ENCODE measurements around the gene CREB5. TPM values are rescaled to one million over a fixed set of nuclear protein-coding genes. Genes with fewer than 3 reads are reported as not detected.

Gene CREB5
- total and polyA plus RNA-seq, 2 experiments from 2014 or later: 2.4 to 4.4 TPM

DNA sequence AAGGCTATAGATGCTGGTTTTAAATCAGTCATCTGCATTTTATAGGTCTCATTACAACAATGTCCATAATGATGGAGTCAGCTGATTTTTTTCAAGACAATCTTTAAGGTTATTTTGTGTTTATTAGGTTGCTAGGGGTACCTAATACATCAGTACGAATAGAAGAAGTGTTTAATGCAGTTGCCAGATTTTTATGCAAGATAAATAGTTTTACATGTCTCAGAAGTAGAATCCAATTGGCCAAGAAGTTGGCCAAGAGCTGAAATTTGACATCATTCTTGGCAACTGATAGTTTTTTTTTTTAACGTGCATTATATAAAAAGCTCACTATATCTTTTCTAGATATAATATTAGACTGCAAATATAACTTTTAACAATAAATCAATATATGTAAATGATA, 337.3 kb downstream of the CREB5 start:
- H3F3A ChIP-seq (replicated peaks; ENCODE audit: low read depth): no peaks in the 10 kb centered on the region
- no peak overlapping the region for H3K4me2 ChIP-seq
- no peaks in the 10 kb centered on the region for H3K79me2 ChIP-seq (replicated peaks; ENCODE audit: insufficient read depth)
- no peaks in the 10 kb centered on the region for H3K36me3 ChIP-seq (ENCODE audit: insufficient read depth)
- H3K4me1 ChIP-seq (ENCODE audit: insufficient read depth): no peaks in the 10 kb centered on the region
- Mint-ChIP-seq H3K36me3 (ENCODE audit: low read depth) (no peaks in the 10 kb centered on the region), H3K9me3 (no peaks in the 10 kb centered on the region), H3K27ac (no peak overlapping the region), H3K27me3 (ENCODE audit: insufficient read depth, low read depth, poor library complexity) (no peaks in the 10 kb centered on the region), H3K4me1 (peaks cover 20% of the 10 kb centered on the region), H3K4me3 (no peak overlapping the region)
- H3K27ac ChIP-seq (ENCODE audit: low read depth): no peak overlapping the region
- TF ChIP-seq POLR2AphosphoS5 (IDR thresholded peaks at IDR 0.05; ENCODE audit: low read depth): no peak
- TF ChIP-seq EZH2phosphoT487 (IDR thresholded peaks at IDR 0.05; ENCODE audit: unreplicated experiment): no peak
- no peak for TF ChIP-seq JUNB (IDR thresholded peaks at IDR 0.05; ENCODE audit: unreplicated experiment)
- TF ChIP-seq STAT1 (IDR thresholded peaks at IDR 0.05; ENCODE audit: unreplicated experiment): no peak
- TF ChIP-seq NANOG (IDR thresholded peaks at IDR 0.05; ENCODE audit: borderline replicate concordance): no peak
- TF ChIP-seq CREB1 (CRISPR knock-in tag; IDR thresholded peaks at IDR 0.05; ENCODE audit: low read depth): no peak
- TF ChIP-seq, protein P1, sequence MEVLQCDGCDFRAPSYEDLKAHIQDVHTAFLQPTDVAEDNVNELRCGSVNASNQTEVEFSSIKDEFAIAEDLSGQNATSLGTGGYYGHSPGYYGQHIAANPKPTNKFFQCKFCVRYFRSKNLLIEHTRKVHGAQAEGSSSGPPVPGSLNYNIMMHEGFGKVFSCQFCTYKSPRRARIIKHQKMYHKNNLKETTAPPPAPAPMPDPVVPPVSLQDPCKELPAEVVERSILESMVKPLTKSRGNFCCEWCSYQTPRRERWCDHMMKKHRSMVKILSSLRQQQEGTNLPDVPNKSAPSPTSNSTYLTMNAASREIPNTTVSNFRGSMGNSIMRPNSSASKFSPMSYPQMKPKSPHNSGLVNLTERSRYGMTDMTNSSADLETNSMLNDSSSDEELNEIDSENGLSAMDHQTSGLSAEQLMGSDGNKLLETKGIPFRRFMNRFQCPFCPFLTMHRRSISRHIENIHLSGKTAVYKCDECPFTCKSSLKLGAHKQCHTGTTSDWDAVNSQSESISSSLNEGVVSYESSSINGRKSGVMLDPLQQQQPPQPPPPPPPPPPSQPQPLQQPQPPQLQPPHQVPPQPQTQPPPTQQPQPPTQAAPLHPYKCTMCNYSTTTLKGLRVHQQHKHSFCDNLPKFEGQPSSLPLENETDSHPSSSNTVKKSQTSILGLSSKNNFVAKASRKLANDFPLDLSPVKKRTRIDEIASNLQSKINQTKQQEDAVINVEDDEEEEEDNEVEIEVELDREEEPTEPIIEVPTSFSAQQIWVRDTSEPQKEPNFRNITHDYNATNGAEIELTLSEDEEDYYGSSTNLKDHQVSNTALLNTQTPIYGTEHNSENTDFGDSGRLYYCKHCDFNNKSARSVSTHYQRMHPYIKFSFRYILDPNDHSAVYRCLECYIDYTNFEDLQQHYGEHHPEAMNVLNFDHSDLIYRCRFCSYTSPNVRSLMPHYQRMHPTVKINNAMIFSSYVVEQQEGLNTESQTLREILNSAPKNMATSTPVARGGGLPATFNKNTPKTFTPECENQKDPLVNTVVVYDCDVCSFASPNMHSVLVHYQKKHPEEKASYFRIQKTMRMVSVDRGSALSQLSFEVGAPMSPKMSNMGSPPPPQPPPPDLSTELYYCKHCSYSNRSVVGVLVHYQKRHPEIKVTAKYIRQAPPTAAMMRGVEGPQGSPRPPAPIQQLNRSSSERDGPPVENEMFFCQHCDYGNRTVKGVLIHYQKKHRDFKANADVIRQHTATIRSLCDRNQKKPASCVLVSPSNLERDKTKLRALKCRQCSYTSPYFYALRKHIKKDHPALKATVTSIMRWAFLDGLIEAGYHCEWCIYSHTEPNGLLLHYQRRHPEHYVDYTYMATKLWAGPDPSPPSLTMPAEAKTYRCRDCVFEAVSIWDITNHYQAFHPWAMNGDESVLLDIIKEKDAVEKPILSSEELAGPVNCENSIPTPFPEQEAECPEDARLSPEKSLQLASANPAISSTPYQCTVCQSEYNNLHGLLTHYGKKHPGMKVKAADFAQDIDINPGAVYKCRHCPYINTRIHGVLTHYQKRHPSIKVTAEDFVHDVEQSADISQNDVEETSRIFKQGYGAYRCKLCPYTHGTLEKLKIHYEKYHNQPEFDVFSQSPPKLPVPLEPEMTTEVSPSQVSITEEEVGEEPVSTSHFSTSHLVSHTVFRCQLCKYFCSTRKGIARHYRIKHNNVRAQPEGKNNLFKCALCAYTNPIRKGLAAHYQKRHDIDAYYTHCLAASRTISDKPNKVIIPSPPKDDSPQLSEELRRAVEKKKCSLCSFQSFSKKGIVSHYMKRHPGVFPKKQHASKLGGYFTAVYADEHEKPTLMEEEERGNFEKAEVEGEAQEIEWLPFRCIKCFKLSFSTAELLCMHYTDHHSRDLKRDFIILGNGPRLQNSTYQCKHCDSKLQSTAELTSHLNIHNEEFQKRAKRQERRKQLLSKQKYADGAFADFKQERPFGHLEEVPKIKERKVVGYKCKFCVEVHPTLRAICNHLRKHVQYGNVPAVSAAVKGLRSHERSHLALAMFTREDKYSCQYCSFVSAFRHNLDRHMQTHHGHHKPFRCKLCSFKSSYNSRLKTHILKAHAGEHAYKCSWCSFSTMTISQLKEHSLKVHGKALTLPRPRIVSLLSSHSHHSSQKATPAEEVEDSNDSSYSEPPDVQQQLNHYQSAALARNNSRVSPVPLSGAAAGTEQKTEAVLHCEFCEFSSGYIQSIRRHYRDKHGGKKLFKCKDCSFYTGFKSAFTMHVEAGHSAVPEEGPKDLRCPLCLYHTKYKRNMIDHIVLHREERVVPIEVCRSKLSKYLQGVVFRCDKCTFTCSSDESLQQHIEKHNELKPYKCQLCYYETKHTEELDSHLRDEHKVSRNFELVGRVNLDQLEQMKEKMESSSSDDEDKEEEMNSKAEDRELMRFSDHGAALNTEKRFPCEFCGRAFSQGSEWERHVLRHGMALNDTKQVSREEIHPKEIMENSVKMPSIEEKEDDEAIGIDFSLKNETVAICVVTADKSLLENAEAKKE (CRISPR knock-in tag; IDR thresholded peaks at IDR 0.05): no peak
- TF ChIP-seq EZH2 (IDR thresholded peaks at IDR 0.05; ENCODE audit: low read depth, unreplicated experiment): no peak
- no peak for TF ChIP-seq ZNF114 (CRISPR knock-in tag; IDR thresholded peaks at IDR 0.05)
- TF ChIP-seq, protein P2, sequence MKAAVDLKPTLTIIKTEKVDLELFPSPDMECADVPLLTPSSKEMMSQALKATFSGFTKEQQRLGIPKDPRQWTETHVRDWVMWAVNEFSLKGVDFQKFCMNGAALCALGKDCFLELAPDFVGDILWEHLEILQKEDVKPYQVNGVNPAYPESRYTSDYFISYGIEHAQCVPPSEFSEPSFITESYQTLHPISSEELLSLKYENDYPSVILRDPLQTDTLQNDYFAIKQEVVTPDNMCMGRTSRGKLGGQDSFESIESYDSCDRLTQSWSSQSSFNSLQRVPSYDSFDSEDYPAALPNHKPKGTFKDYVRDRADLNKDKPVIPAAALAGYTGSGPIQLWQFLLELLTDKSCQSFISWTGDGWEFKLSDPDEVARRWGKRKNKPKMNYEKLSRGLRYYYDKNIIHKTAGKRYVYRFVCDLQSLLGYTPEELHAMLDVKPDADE (IDR thresholded peaks at IDR 0.05): no peak
- TF ChIP-seq, protein P3, sequence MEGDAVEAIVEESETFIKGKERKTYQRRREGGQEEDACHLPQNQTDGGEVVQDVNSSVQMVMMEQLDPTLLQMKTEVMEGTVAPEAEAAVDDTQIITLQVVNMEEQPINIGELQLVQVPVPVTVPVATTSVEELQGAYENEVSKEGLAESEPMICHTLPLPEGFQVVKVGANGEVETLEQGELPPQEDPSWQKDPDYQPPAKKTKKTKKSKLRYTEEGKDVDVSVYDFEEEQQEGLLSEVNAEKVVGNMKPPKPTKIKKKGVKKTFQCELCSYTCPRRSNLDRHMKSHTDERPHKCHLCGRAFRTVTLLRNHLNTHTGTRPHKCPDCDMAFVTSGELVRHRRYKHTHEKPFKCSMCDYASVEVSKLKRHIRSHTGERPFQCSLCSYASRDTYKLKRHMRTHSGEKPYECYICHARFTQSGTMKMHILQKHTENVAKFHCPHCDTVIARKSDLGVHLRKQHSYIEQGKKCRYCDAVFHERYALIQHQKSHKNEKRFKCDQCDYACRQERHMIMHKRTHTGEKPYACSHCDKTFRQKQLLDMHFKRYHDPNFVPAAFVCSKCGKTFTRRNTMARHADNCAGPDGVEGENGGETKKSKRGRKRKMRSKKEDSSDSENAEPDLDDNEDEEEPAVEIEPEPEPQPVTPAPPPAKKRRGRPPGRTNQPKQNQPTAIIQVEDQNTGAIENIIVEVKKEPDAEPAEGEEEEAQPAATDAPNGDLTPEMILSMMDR (conservative IDR thresholded peaks at IDR 0.05; ENCODE audit: low read depth in 2 of 2): no peak
- no peak for TF ChIP-seq ZNF331 (CRISPR knock-in tag; IDR thresholded peaks at IDR 0.05; ENCODE audit: low read depth)
- TF ChIP-seq, protein P4, sequence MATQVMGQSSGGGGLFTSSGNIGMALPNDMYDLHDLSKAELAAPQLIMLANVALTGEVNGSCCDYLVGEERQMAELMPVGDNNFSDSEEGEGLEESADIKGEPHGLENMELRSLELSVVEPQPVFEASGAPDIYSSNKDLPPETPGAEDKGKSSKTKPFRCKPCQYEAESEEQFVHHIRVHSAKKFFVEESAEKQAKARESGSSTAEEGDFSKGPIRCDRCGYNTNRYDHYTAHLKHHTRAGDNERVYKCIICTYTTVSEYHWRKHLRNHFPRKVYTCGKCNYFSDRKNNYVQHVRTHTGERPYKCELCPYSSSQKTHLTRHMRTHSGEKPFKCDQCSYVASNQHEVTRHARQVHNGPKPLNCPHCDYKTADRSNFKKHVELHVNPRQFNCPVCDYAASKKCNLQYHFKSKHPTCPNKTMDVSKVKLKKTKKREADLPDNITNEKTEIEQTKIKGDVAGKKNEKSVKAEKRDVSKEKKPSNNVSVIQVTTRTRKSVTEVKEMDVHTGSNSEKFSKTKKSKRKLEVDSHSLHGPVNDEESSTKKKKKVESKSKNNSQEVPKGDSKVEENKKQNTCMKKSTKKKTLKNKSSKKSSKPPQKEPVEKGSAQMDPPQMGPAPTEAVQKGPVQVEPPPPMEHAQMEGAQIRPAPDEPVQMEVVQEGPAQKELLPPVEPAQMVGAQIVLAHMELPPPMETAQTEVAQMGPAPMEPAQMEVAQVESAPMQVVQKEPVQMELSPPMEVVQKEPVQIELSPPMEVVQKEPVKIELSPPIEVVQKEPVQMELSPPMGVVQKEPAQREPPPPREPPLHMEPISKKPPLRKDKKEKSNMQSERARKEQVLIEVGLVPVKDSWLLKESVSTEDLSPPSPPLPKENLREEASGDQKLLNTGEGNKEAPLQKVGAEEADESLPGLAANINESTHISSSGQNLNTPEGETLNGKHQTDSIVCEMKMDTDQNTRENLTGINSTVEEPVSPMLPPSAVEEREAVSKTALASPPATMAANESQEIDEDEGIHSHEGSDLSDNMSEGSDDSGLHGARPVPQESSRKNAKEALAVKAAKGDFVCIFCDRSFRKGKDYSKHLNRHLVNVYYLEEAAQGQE (IDR thresholded peaks at IDR 0.05; ENCODE audit: unreplicated experiment): no peak
- DNase-seq (ENCODE audit: low spot score) (no peak), ATAC-seq (no peak)
- H4K20me1 ChIP-seq (replicated peaks; ENCODE audit: insufficient read depth): no peaks in the 10 kb centered on the region
- no peak overlapping the region for H2AFZ ChIP-seq
- no peaks in the 10 kb centered on the region for H3K27me3 ChIP-seq (ENCODE audit: insufficient read depth)
- no peak overlapping the region for H3K4me3 ChIP-seq
- H3K9me2 ChIP-seq (ENCODE audit: insufficient read depth): no peaks in the 10 kb centered on the region
